HG02981 (cell line): ENCODE results near the gene HSD17B7.
"Not testable (repeated sequence)": the region's sequence is repeated elsewhere in the genome, so short reads cannot be mapped to it uniquely, and the experiment has no call there.

Source experiments
- ATAC-seq: cut with Tn5 transposase; IDR thresholded peaks from one replicate; pipeline ENCODE4 v1.9.1; 2021; ENCODE audit warnings: mild to moderate bottlenecking, moderate library complexity; ENCODE audit not compliant: unreplicated experiment

Gene HSD17B7

GRCh38 chr1:162790303-162790984, at the start of gene HSD17B7:
HSD17B7 (plus strand) TSS chr1:162790702; CDS start chr1:162790801, 99 bp downstream.
- peak; percentile 100 for ATAC-seq

- no peak for ATAC-seq
Observed at GRCh38 chr1:162740755-162741154, 49.7 kb upstream of the HSD17B7 start.

GRCh38 chr1:162741574-162741973, 48.9 kb upstream of the HSD17B7 start:
- ATAC-seq: no peak

GRCh38 chr1:162746264-162746942, 44.1 kb upstream of the HSD17B7 start:
- ATAC-seq: not testable (repeated sequence)

GRCh38 chr1:162753001-162753658, 37.4 kb upstream of the HSD17B7 start:
- no peak for ATAC-seq

- no peak for ATAC-seq
Observed at GRCh38 chr1:162753998-162754585, 36.4 kb upstream of the HSD17B7 start.

GRCh38 chr1:162755306-162755705, 35.2 kb upstream of the HSD17B7 start:
- no peak for ATAC-seq

GRCh38 chr1:162756523-162756922, 34.0 kb upstream of the HSD17B7 start:
- ATAC-seq: no peak

GRCh38 chr1:162757476-162757875, 33.0 kb upstream of the HSD17B7 start:
- no peak for ATAC-seq

GRCh38 chr1:162765788-162766187, 24.7 kb upstream of the HSD17B7 start:
- ATAC-seq: no peak

- no peak for ATAC-seq
Observed at GRCh38 chr1:162772571-162773154, 17.8 kb upstream of the HSD17B7 start.

GRCh38 chr1:162774007-162774406, 16.5 kb upstream of the HSD17B7 start:
- no peak for ATAC-seq

GRCh38 chr1:162779043-162779442, 11.5 kb upstream of the HSD17B7 start:
- no peak for ATAC-seq

GRCh38 chr1:162782671-162783070, 7.8 kb upstream of the HSD17B7 start:
- ATAC-seq: no peak

- ATAC-seq: not testable (repeated sequence)
Observed at GRCh38 chr1:162784926-162785325, 5.6 kb upstream of the HSD17B7 start.

- ATAC-seq: not testable (repeated sequence)
Observed at GRCh38 chr1:162788783-162789182, 1.7 kb upstream of the HSD17B7 start.

GRCh38 chr1:162790985-162791357, 469 bp downstream of the HSD17B7 start:
- not testable (repeated sequence) for ATAC-seq

GRCh38 chr1:162794284-162794683, 3.8 kb downstream of the HSD17B7 start:
- ATAC-seq: not testable (repeated sequence)

GRCh38 chr1:162796617-162797279, 6.2 kb downstream of the HSD17B7 start:
- ATAC-seq: not testable (repeated sequence)

- not testable (repeated sequence) for ATAC-seq
Observed at GRCh38 chr1:162799995-162800830, 9.7 kb downstream of the HSD17B7 start.
